H1 (cell line): ENCODE measurements around the gene BOD1L2.

ENCODE experiments used
- CHD2 ChIP-seq: IDR thresholded peaks from 2 replicates; pipeline ENCODE4 v1.6.1; 2012; ENCODE audit warnings: low read length, improper control_type of control experiment
- E2F6 ChIP-seq: IDR thresholded peaks from 2 replicates; pipeline ENCODE4 v1.6.1; 2012; ENCODE audit warnings: inconsistent platforms
- EP300 ChIP-seq, 2 experiments: IDR thresholded peaks; 1 replicate in 1 of 2; 2 replicates in 1 of 2; pipeline ENCODE4 v1.6.1; 2011 to 2012; ENCODE audit warnings: low read depth in 2 of 2, low read length in 2 of 2, mild to moderate bottlenecking in 2 of 2, borderline replicate concordance in 1 of 2, inconsistent platforms in 1 of 2, moderate library complexity in 1 of 2
- EZH2 ChIP-seq: fragments of 200-600 bp; sonication (generic); IDR thresholded peaks from 2 replicates; pipeline ENCODE4 v1.7.1; 2012; ENCODE audit warnings: low read depth, mild to moderate bottlenecking, moderate library complexity, low read length, inconsistent platforms; ENCODE audit not compliant: severe bottlenecking
- MAX ChIP-seq: IDR thresholded peaks from 2 replicates; pipeline ENCODE4 v1.6.1; 2012; ENCODE audit warnings: inconsistent platforms
- POLR2A ChIP-seq, 2 experiments: IDR thresholded peaks; 1 replicate in 1 of 2; 2 replicates in 1 of 2; pipeline ENCODE4 v1.6.1; 2011; ENCODE audit warnings: low read depth in 2 of 2, low read length in 2 of 2, mild to moderate bottlenecking in 2 of 2; ENCODE audit errors: control extremely low read depth in 1 of 2
- POLR2AphosphoS5 ChIP-seq: IDR thresholded peaks from 2 replicates; pipeline ENCODE4 v1.6.1; 2011; ENCODE audit warnings: low read depth, low read length
- RAD21 ChIP-seq, 2 experiments: IDR thresholded peaks in 1 of 2; conservative IDR thresholded peaks in 1 of 2; 2 replicates each; pipeline ENCODE4 v1.6.1; 2011; ENCODE audit warnings: low read depth in 2 of 2, low read length in 2 of 2, improper control_type of control experiment in 1 of 2, inconsistent platforms in 1 of 2, mild to moderate bottlenecking in 1 of 2, moderate library complexity in 1 of 2
- RBBP5 ChIP-seq: IDR thresholded peaks from 2 replicates; pipeline ENCODE4 v1.7.1; 2012; ENCODE audit warnings: low read depth, mild to moderate bottlenecking, inconsistent platforms, low read length, moderate library complexity, borderline replicate concordance
- SRF ChIP-seq: IDR thresholded peaks from 2 replicates; pipeline ENCODE4 v1.6.1; 2011; ENCODE audit warnings: mild to moderate bottlenecking, low read depth, low read length, moderate library complexity
- TAF1 ChIP-seq: IDR thresholded peaks from 2 replicates; pipeline ENCODE4 v1.6.1; 2011; ENCODE audit warnings: mild to moderate bottlenecking, low read depth, low read length
- TBP ChIP-seq: IDR thresholded peaks from 2 replicates; pipeline ENCODE4 v1.6.1; 2011; ENCODE audit warnings: low read depth, low read length, improper control_type of control experiment
- TF ChIP-seq, protein P1 (sequence below), 3 experiments: IDR thresholded peaks; 1 replicate in 2 of 3; 2 replicates in 1 of 3; pipeline versions ENCODE4 v1.5.1 to v1.6.1; 2011; ENCODE audit warnings: low read length in 3 of 3, mild to moderate bottlenecking in 3 of 3, inconsistent platforms in 2 of 3, low read depth in 1 of 3, moderate library complexity in 1 of 3; ENCODE audit not compliant: insufficient read depth in 1 of 3; ENCODE audit errors: control extremely low read depth in 1 of 3
- TF ChIP-seq, protein P2 (sequence below): IDR thresholded peaks from 2 replicates; pipeline ENCODE4 v1.6.1; 2011; ENCODE audit warnings: low read length, improper control_type of control experiment

DNA sequence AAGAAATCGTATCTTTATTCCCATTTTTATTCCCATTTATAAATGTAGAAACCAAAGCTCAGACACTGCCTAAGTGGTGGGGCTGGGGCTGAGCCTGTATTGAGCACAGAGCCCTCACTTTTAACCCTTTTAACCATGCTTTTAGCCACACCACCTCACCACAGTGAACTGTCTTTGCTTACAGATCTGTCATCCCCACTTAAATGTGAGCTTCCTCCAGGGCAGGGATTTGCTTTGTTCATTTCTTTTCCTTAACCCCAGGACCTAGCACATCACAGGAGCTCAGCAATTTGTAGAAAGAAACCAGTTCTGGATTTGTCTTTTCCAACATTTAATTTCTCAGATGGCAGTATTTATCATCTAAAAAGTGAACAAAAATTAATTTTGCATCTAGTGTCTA is 2.2 kb downstream of the BOD1L2 start:
- TF ChIP-seq, protein P1, sequence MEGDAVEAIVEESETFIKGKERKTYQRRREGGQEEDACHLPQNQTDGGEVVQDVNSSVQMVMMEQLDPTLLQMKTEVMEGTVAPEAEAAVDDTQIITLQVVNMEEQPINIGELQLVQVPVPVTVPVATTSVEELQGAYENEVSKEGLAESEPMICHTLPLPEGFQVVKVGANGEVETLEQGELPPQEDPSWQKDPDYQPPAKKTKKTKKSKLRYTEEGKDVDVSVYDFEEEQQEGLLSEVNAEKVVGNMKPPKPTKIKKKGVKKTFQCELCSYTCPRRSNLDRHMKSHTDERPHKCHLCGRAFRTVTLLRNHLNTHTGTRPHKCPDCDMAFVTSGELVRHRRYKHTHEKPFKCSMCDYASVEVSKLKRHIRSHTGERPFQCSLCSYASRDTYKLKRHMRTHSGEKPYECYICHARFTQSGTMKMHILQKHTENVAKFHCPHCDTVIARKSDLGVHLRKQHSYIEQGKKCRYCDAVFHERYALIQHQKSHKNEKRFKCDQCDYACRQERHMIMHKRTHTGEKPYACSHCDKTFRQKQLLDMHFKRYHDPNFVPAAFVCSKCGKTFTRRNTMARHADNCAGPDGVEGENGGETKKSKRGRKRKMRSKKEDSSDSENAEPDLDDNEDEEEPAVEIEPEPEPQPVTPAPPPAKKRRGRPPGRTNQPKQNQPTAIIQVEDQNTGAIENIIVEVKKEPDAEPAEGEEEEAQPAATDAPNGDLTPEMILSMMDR (IDR thresholded peaks at IDR 0.05; ENCODE audit: control extremely low read depth in 1 of 3, insufficient read depth in 1 of 3, low read depth in 1 of 3, low read length in 3 of 3), result no peak
- TF ChIP-seq TBP (no peak), EP300 (IDR thresholded peaks at IDR 0.05; ENCODE audit: borderline replicate concordance in 1 of 2, low read depth in 2 of 2, low read length in 2 of 2) (no peak), MAX (no peak), RBBP5 (no peak), POLR2AphosphoS5 (no peak), POLR2A (IDR thresholded peaks at IDR 0.05; ENCODE audit: control extremely low read depth in 1 of 2, low read depth in 2 of 2, low read length in 2 of 2) (no peak), EZH2 (no peak), RAD21 (IDR thresholded peaks at IDR 0.05 in 1 of 2, conservative IDR thresholded peaks at IDR 0.05 in 1 of 2; ENCODE audit: low read depth in 2 of 2, low read length in 2 of 2) (no peak), TAF1 (no peak), SRF (no peak), CHD2 (no peak), E2F6 (no peak)
- TF ChIP-seq, protein P2, sequence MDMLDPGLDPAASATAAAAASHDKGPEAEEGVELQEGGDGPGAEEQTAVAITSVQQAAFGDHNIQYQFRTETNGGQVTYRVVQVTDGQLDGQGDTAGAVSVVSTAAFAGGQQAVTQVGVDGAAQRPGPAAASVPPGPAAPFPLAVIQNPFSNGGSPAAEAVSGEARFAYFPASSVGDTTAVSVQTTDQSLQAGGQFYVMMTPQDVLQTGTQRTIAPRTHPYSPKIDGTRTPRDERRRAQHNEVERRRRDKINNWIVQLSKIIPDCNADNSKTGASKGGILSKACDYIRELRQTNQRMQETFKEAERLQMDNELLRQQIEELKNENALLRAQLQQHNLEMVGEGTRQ, result no peak
